HEK293 (cell line): ENCODE measurements around the gene MYT1.
A peak's percentile ranks its signal among the peaks of the same experiment; 100 is the strongest.

Experiments used
- CTCF ChIA-PET: fragments of 350-600 bp; formaldehyde crosslinking; extraction: SDS; loops from one replicate; lab custom pipeline; 2021; ENCODE audit warnings: antibody characterized with exemption; lab: Yijun Ruan, JAX
- POLR2A ChIA-PET: fragments of 300-600 bp; formaldehyde crosslinking; extraction: SDS; loops from one replicate; lab custom pipeline; 2020; ENCODE audit warnings: antibody characterized with exemption, inconsistent platforms; lab: Yijun Ruan, JAX
- H3K27ac ChIP-seq: fragments of 200-500 bp; sonication (Bioruptor generic); 2 replicates; pipeline ENCODE4 v1.5.1; 2014; ENCODE audit warnings: low read depth, low read length, control low read depth, inconsistent platforms; ENCODE audit errors: extremely low read depth
- H3K36me3 ChIP-seq, 2 experiments: fragments of 200-500 bp in 1 of 2; sonication (Bioruptor generic) in 1 of 2; 1 replicate in 1 of 2; 2 replicates in 1 of 2; pipeline ENCODE4 v1.5.1; 2014 to 2017; ENCODE audit warnings: inconsistent platforms in 2 of 2, low read length in 2 of 2; ENCODE audit not compliant: control insufficient read depth in 2 of 2, insufficient read depth in 1 of 2
- H3K4me1 ChIP-seq: fragments of 200-500 bp; sonication (Bioruptor generic); 2 replicates; pipeline ENCODE4 v1.5.1; 2014; ENCODE audit warnings: mild to moderate bottlenecking, low read length, inconsistent platforms; ENCODE audit not compliant: control insufficient read depth, insufficient read depth
- H3K4me3 ChIP-seq: 2 replicates; pipeline ENCODE4 v1.5.1; 2011; ENCODE audit warnings: low read depth, mild to moderate bottlenecking, control low read depth, low read length, moderate library complexity
- H3K9me3 ChIP-seq: fragments of 200-500 bp; sonication (Bioruptor generic); 2 replicates; pipeline ENCODE4 v1.5.1; 2014; ENCODE audit warnings: low read depth, low read length, inconsistent platforms; ENCODE audit not compliant: control insufficient read depth, insufficient read depth
- KLF1 ChIP-seq: fragments of 450-650 bp; formaldehyde crosslinking; IDR thresholded peaks from 2 replicates; pipeline ENCODE4 v1.5.1; 2016; ENCODE audit warnings: missing biosample characterization, missing genetic modification characterization
- SCRT2 ChIP-seq: fragments of 450-650 bp; formaldehyde crosslinking; IDR thresholded peaks from 2 replicates; pipeline ENCODE4 v1.5.1; 2016; ENCODE audit warnings: missing biosample characterization, missing genetic modification characterization
- ZFHX2 ChIP-seq: fragments of 450-650 bp; formaldehyde crosslinking; conservative IDR thresholded peaks from 2 replicates; pipeline ENCODE4 v1.5.1; 2016; ENCODE audit warnings: missing biosample characterization, missing genetic modification characterization
- ZNF292 ChIP-seq: fragments of 450-650 bp; formaldehyde crosslinking; IDR thresholded peaks from 2 replicates; pipeline ENCODE4 v1.5.1; 2016; ENCODE audit warnings: low read depth, missing biosample characterization, missing genetic modification characterization, borderline replicate concordance
- ZNF341 ChIP-seq: fragments of 450-650 bp; formaldehyde crosslinking; IDR thresholded peaks from 2 replicates; pipeline ENCODE4; 2016; ENCODE audit warnings: low read depth, missing biosample characterization, missing genetic modification characterization
- ZNF354C ChIP-seq: fragments of 450-650 bp; formaldehyde crosslinking; IDR thresholded peaks from 2 replicates; pipeline ENCODE4 v1.5.1; 2016; ENCODE audit warnings: missing biosample characterization, missing genetic modification characterization, low read depth, borderline replicate concordance
- ZNF426 ChIP-seq: fragments of 450-650 bp; formaldehyde crosslinking; IDR thresholded peaks from 2 replicates; pipeline ENCODE4 v1.5.1; 2017; ENCODE audit warnings: missing biosample characterization, missing genetic modification characterization, mild to moderate bottlenecking, inconsistent platforms, moderate library complexity
- ZNF544 ChIP-seq: fragments of 450-650 bp; formaldehyde crosslinking; IDR thresholded peaks from 2 replicates; pipeline ENCODE4 v1.5.0; 2017; ENCODE audit warnings: missing biosample characterization, missing genetic modification characterization
- ZNF677 ChIP-seq: fragments of 450-650 bp; IDR thresholded peaks from 2 replicates; pipeline ENCODE4 v1.5.0; 2018; ENCODE audit warnings: missing biosample characterization, mild to moderate bottlenecking, missing genetic modification characterization, moderate library complexity
- ZNF747 ChIP-seq: fragments of 450-650 bp; formaldehyde crosslinking; IDR thresholded peaks from 2 replicates; pipeline ENCODE4 v1.5.1; 2016; ENCODE audit warnings: missing biosample characterization, missing genetic modification characterization
- TF ChIP-seq, protein P1 (sequence below): fragments of 450-650 bp; formaldehyde crosslinking; IDR thresholded peaks from 2 replicates; pipeline ENCODE4 v1.5.1; 2017; ENCODE audit warnings: missing biosample characterization, missing genetic modification characterization
- TF ChIP-seq, protein P2 (sequence below): fragments of 450-650 bp; formaldehyde crosslinking; IDR thresholded peaks from 2 replicates; pipeline ENCODE4 v1.5.1; 2016; ENCODE audit warnings: missing biosample characterization, missing genetic modification characterization
- TF ChIP-seq, protein P3 (sequence below): fragments of 450-650 bp; formaldehyde crosslinking; IDR thresholded peaks from 2 replicates; pipeline ENCODE4 v1.5.1; 2016; ENCODE audit warnings: missing biosample characterization, missing genetic modification characterization
- TF ChIP-seq, protein P4 (sequence below): fragments of 450-650 bp; formaldehyde crosslinking; IDR thresholded peaks from 2 replicates; pipeline ENCODE4 v1.5.1; 2016; ENCODE audit warnings: missing biosample characterization, missing genetic modification characterization

Gene MYT1

DNA sequence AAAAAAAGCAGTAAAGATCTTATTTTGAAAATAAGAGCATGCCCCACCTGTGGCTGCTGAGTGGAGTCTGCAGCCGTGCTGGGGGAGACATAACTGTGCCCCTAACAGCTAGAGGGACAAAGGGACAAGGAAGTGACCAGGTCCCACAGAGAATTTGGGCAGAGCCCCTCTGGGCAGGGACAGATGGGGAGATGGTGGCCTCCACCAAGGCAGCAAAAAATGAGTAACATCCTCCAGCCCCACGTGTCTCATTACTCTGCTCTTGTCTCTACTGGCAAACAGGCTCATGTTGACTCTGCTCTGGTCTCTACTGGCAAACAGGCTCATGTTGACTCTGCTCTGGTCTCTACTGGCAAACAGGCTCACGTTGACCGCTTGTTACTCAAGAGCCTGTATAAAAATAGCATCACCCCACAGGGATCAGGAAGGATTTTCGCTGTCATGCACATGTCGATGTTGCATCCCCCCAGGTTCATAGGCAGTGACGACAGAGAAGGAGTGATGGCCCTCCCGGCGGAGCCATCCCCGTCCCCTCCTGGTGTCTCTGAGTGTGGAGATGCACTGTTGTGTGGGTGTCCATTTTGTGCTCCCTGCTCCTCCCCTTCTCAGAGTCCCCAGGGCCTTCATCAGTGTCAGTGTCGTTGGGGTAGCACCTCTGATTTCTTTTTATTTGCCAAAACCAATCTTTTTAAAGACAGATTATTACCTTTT lies 74.0 kb downstream of the MYT1 start:
- ChIA-PET POLR2A (no interaction called here), CTCF (no interaction called here)
- Histone ChIP-seq H3K4me3 (no peak overlapping the region), H3K9me3 (no peaks in the 10 kb centered on the region), H3K27ac (no peak overlapping the region), H3K4me1 (no peaks in the 10 kb centered on the region), H3K36me3 (no peaks in the 10 kb centered on the region)
- TF ChIP-seq SCRT2 = 0 out of 2 replicates have a peak, but pooled peaks have one; percentile 34
- TF ChIP-seq, protein P1, sequence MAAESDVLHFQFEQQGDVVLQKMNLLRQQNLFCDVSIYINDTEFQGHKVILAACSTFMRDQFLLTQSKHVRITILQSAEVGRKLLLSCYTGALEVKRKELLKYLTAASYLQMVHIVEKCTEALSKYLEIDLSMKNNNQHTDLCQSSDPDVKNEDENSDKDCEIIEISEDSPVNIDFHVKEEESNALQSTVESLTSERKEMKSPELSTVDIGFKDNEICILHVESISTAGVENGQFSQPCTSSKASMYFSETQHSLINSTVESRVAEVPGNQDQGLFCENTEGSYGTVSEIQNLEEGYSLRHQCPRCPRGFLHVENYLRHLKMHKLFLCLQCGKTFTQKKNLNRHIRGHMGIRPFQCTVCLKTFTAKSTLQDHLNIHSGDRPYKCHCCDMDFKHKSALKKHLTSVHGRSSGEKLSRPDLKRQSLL (tag by site-specific recombination) = no peak

DNA sequence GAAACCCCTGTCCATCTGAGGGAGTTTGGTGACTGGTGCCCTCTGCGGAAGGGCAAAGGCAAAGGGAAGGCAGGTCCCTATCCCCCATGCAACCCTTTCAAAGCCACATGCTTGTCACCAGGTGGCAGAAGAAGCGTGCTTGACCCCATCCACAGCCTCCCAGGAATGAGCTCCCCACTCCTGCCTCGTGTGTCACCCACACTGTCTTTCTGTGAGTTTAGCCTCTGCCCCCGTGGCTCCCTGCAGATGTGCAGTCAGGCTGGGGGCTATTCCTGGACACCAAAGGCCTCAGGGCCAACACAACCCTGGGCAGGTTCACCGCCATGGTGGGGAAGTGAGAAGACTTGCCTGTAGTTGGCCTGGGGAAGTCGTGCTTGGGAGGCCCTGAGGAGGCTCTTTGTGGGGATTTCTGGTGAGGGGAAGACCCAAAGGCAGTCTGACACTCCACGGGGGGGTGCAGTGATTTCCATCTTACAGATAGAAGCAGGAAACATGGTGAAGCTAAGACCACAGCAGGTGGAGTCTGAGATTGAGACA lies 74.7 kb downstream of the MYT1 start:
- ChIA-PET POLR2A (no interaction called here), CTCF (no interaction called here)
- Histone ChIP-seq H3K4me1 (no peaks in the 10 kb centered on the region), H3K27ac (no peak overlapping the region), H3K36me3 (no peaks in the 10 kb centered on the region), H3K9me3 (no peaks in the 10 kb centered on the region), H3K4me3 (no peak overlapping the region)
- TF ChIP-seq ZFHX2 = no peak
- TF ChIP-seq, protein P2, sequence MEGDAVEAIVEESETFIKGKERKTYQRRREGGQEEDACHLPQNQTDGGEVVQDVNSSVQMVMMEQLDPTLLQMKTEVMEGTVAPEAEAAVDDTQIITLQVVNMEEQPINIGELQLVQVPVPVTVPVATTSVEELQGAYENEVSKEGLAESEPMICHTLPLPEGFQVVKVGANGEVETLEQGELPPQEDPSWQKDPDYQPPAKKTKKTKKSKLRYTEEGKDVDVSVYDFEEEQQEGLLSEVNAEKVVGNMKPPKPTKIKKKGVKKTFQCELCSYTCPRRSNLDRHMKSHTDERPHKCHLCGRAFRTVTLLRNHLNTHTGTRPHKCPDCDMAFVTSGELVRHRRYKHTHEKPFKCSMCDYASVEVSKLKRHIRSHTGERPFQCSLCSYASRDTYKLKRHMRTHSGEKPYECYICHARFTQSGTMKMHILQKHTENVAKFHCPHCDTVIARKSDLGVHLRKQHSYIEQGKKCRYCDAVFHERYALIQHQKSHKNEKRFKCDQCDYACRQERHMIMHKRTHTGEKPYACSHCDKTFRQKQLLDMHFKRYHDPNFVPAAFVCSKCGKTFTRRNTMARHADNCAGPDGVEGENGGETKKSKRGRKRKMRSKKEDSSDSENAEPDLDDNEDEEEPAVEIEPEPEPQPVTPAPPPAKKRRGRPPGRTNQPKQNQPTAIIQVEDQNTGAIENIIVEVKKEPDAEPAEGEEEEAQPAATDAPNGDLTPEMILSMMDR = 0 out of 2 replicates have a peak, but pooled peaks have one; percentile 12

DNA sequence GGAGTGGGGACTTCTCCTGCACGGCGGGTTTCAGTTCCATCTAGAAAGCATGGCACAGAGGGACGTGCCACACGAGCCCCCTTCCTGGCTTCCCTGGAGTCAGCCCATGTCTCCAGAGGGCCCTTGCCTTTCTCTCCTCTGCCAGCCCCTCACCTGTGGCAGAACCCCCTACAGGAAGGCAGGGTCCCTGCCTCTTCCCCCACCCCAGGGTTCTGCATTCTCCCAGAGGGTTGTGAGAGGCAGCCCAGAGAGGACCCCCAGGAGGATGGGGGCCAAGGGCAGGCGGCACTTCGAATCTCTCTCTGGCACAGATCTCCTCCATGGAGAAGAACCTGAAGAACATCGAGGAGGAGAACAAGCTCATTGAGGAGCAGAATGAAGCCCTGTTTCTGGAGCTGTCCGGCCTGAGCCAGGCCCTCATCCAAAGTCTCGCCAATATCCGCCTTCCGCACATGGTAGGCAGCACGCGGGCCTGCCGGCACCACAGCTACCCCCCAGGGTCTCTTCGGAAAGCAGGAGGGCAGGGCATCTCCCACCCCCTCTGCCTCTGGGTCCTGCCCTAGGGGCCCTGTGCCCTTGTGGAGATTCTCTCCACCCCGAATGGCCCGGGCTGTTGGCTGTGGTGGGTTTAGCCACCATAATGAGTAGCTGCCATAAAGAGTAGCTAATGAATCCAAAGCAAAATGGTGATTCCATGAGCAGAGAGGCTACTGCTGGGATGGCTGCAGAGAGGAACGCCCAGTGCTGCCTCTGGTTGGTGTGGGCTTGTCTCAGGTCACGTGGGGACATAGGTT lies 75.4 kb downstream of the MYT1 start:
- Histone ChIP-seq H3K27ac (no peak overlapping the region), H3K36me3 (no peaks in the 10 kb centered on the region), H3K9me3 (no peaks in the 10 kb centered on the region), H3K4me3 (no peak overlapping the region), H3K4me1 (no peaks in the 10 kb centered on the region)
- ChIA-PET POLR2A (no interaction called here), CTCF (no interaction called here)
- no peak for TF ChIP-seq ZNF341 (tag by site-specific recombination)
- TF ChIP-seq ZNF426 (tag by site-specific recombination) = no peak
- no peak for TF ChIP-seq ZNF747 (tag by site-specific recombination)

DNA sequence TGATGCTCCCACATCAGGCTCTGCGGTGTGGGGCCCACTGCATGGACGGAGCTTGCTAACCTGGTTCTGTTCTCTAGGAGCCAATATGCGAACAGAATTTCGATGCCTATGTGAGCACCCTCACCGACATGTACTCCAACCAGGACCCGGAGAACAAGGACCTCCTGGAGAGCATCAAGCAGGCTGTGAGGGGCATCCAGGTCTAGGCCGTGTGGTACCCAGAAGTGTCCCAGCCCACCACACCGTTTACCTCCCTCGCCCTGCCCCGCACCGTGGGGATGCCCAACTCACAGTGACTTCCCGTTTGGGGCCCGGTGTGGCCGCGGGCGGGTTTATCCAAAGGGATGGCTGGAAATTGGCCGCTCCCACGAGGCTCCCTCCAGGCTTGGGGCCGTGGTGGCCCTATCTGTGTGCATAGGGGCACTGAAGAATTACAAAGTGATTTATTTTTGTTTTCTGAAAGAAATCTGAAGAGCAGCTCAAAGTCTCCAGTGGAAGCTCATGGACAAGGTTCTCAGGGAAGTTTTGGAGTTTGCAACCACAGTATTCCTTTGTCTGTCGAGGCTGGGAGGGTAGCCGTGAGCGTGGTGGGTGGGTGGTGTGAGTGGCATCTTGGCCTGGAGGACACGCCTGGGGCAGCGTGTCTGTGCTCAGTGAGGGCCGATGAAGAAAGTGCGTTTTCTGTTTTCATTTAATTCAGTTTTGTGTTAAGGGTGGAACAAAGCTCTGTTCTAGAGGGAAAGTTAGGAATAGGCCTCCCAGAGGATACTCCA lies 76.2 kb downstream of the MYT1 start:
- no peaks in the 10 kb centered on the region for H3K9me3 ChIP-seq
- ChIA-PET POLR2A (interaction anchor here (0.8 kb wide), 1 partner anchor 16 kb away, joined by 3 read pairs; the partner anchor contains the start of gene PCMTD2), CTCF (no interaction called here)
- TF ChIP-seq KLF1 (tag by site-specific recombination) (no peak), ZNF677 (tag by site-specific recombination) (no peak), ZNF544 (tag by site-specific recombination) (no peak), ZNF292 (tag by site-specific recombination) (no peak), ZNF354C (tag by site-specific recombination) (no peak)
- TF ChIP-seq, protein P3, sequence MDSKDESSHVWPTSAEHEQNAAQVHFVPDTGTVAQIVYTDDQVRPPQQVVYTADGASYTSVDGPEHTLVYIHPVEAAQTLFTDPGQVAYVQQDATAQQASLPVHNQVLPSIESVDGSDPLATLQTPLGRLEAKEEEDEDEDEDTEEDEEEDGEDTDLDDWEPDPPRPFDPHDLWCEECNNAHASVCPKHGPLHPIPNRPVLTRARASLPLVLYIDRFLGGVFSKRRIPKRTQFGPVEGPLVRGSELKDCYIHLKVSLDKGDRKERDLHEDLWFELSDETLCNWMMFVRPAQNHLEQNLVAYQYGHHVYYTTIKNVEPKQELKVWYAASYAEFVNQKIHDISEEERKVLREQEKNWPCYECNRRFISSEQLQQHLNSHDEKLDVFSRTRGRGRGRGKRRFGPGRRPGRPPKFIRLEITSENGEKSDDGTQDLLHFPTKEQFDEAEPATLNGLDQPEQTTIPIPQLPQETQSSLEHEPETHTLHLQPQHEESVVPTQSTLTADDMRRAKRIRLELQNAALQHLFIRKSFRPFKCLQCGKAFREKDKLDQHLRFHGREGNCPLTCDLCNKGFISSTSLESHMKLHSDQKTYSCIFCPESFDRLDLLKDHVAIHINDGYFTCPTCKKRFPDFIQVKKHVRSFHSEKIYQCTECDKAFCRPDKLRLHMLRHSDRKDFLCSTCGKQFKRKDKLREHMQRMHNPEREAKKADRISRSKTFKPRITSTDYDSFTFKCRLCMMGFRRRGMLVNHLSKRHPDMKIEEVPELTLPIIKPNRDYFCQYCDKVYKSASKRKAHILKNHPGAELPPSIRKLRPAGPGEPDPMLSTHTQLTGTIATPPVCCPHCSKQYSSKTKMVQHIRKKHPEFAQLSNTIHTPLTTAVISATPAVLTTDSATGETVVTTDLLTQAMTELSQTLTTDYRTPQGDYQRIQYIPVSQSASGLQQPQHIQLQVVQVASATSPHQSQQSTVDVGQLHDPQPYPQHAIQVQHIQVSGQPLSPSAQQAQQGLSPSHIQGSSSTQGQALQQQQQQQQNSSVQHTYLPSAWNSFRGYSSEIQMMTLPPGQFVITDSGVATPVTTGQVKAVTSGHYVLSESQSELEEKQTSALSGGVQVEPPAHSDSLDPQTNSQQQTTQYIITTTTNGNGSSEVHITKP (tag by site-specific recombination) = no peak
- TF ChIP-seq, protein P4, sequence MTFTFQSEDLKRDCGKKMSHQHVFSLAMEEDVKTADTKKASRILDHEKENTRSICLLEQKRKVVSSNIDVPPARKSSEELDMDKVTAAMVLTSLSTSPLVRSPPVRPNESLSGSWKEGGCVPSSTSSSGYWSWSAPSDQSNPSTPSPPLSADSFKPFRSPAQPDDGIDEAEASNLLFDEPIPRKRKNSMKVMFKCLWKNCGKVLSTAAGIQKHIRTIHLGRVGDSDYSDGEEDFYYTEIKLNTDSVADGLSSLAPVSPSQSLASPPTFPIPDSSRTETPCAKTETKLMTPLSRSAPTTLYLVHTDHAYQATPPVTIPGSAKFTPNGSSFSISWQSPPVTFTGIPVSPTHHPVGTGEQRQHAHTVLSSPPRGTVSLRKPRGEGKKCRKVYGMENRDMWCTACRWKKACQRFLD (tag by site-specific recombination) = no peak

More for the DNA sequence above, 76.2 kb downstream of the MYT1 start:
- no peak overlapping the region for H3K27ac ChIP-seq
- no peaks in the 10 kb centered on the region for H3K4me1 ChIP-seq
- no peak overlapping the region for H3K4me3 ChIP-seq
- H3K36me3 ChIP-seq = no peaks in the 10 kb centered on the region
